Measurements from ENCODE around the gene CDC42EP3.
A peak's percentile ranks its signal among the peaks of the same experiment; 100 is the strongest.

CDC42EP3 gene

GRCh38 chr2:37670378-37671008, 949 bp downstream of the CDC42EP3 start:
- Histone ChIP-seq H3K9ac (ENCODE audit: low read depth in 1 of 2, low read length in 2 of 2) (peak overlapping the region; percentile 71 to 73), H3K36me3 (ENCODE audit: control insufficient read depth in 1 of 2, insufficient read depth in 2 of 2, low read length in 2 of 2) (no peaks in the 10 kb centered on the region), H3K9me3 (ENCODE audit: control insufficient read depth in 1 of 2, low read length in 2 of 2) (no peaks in the 10 kb centered on the region), H3K4me1 (ENCODE audit: control insufficient read depth in 1 of 2, insufficient read depth in 2 of 2, low read length in 2 of 2) (peaks cover 4 to 21% of the 10 kb centered on the region in 2 donors), H3K4me3 (ENCODE audit: low read depth in 1 of 2, low read length in 2 of 2) (peak overlapping the region; percentile 74 to 83), H3K27ac (ENCODE audit: low read depth, low read length) (peak overlapping the region; percentile 67), H3K27me3 (ENCODE audit: control insufficient read depth in 1 of 2, insufficient read depth in 2 of 2, low read length in 2 of 2) (peaks cover 3 to 14% of the 10 kb centered on the region in 2 donors)

- Histone ChIP-seq H3K9me3 (ENCODE audit: control insufficient read depth in 1 of 2, low read length in 2 of 2) (no peaks in the 10 kb centered on the region), H3K27ac (ENCODE audit: low read depth, low read length) (no peak overlapping the region), H3K4me3 (ENCODE audit: low read depth in 1 of 2, low read length in 2 of 2) (peak overlapping the region; percentile 74 to 83), H3K27me3 (ENCODE audit: control insufficient read depth in 1 of 2, insufficient read depth in 2 of 2, low read length in 2 of 2) (peaks cover 3 to 14% of the 10 kb centered on the region in 2 donors), H3K4me1 (ENCODE audit: control insufficient read depth in 1 of 2, insufficient read depth in 2 of 2, low read length in 2 of 2) (peaks cover 4 to 21% of the 10 kb centered on the region in 2 donors), H3K36me3 (ENCODE audit: control insufficient read depth in 1 of 2, insufficient read depth in 2 of 2, low read length in 2 of 2) (no peaks in the 10 kb centered on the region), H3K9ac (ENCODE audit: low read depth in 1 of 2, low read length in 2 of 2) (no peak overlapping the region)
Measured at GRCh38 chr2:37669446-37669845, 2.0 kb downstream of the CDC42EP3 start.

GRCh38 chr2:37667704-37668103, 3.7 kb downstream of the CDC42EP3 start:
- Histone ChIP-seq H3K9me3 (ENCODE audit: control insufficient read depth in 1 of 2, low read length in 2 of 2) (no peaks in the 10 kb centered on the region), H3K27ac (ENCODE audit: low read depth, low read length) (no peak overlapping the region), H3K4me3 (ENCODE audit: low read depth in 1 of 2, low read length in 2 of 2) (no peak overlapping the region), H3K36me3 (ENCODE audit: control insufficient read depth in 1 of 2, insufficient read depth in 2 of 2, low read length in 2 of 2) (no peaks in the 10 kb centered on the region), H3K4me1 (ENCODE audit: control insufficient read depth in 1 of 2, insufficient read depth in 2 of 2, low read length in 2 of 2) (peaks cover 4 to 24% of the 10 kb centered on the region in 2 donors), H3K9ac (ENCODE audit: low read depth in 1 of 2, low read length in 2 of 2) (no peak overlapping the region), H3K27me3 (ENCODE audit: control insufficient read depth in 1 of 2, insufficient read depth in 2 of 2, low read length in 2 of 2) (peaks cover 3 to 14% of the 10 kb centered on the region in 2 donors)

- H3K36me3 ChIP-seq (ENCODE audit: control insufficient read depth in 1 of 2, insufficient read depth in 2 of 2, low read length in 2 of 2), result no peaks in the 10 kb centered on the region
- H3K4me1 ChIP-seq (ENCODE audit: control insufficient read depth in 1 of 2, insufficient read depth in 2 of 2, low read length in 2 of 2), result peaks cover 4 to 24% of the 10 kb centered on the region in 2 donors
- no peak overlapping the region for H3K9ac ChIP-seq (ENCODE audit: low read depth in 1 of 2, low read length in 2 of 2)
- H3K27me3 ChIP-seq (ENCODE audit: control insufficient read depth in 1 of 2, insufficient read depth in 2 of 2, low read length in 2 of 2), result peaks cover 3 to 14% of the 10 kb centered on the region in 2 donors
- H3K9me3 ChIP-seq (ENCODE audit: control insufficient read depth in 1 of 2, low read length in 2 of 2), result no peaks in the 10 kb centered on the region
- no peak overlapping the region for H3K27ac ChIP-seq (ENCODE audit: low read depth, low read length)
- H3K4me3 ChIP-seq (ENCODE audit: low read depth in 1 of 2, low read length in 2 of 2), result no peak overlapping the region
Measured at GRCh38 chr2:37666772-37667171, 4.7 kb downstream of the CDC42EP3 start.

GRCh38 chr2:37665604-37666362, 5.7 kb downstream of the CDC42EP3 start:
- Histone ChIP-seq H3K4me3 (ENCODE audit: low read depth in 1 of 2, low read length in 2 of 2) (no peak overlapping the region), H3K4me1 (ENCODE audit: control insufficient read depth in 1 of 2, insufficient read depth in 2 of 2, low read length in 2 of 2) (peaks cover under 1 to 20% of the 10 kb centered on the region in 2 donors), H3K9me3 (ENCODE audit: control insufficient read depth in 1 of 2, low read length in 2 of 2) (no peaks in the 10 kb centered on the region), H3K27me3 (ENCODE audit: control insufficient read depth in 1 of 2, insufficient read depth in 2 of 2, low read length in 2 of 2) (peaks cover 2 to 12% of the 10 kb centered on the region in 2 donors), H3K9ac (ENCODE audit: low read depth in 1 of 2, low read length in 2 of 2) (no peak overlapping the region), H3K27ac (ENCODE audit: low read depth, low read length) (no peak overlapping the region), H3K36me3 (ENCODE audit: control insufficient read depth in 1 of 2, insufficient read depth in 2 of 2, low read length in 2 of 2) (no peaks in the 10 kb centered on the region)

GRCh38 chr2:37665043-37665442, 6.4 kb downstream of the CDC42EP3 start:
- Histone ChIP-seq H3K4me3 (ENCODE audit: low read depth in 1 of 2, low read length in 2 of 2) (no peak overlapping the region), H3K27me3 (ENCODE audit: control insufficient read depth in 1 of 2, insufficient read depth in 2 of 2, low read length in 2 of 2) (peaks cover 0 to 4% of the 10 kb centered on the region in 2 donors), H3K27ac (ENCODE audit: low read depth, low read length) (no peak overlapping the region), H3K4me1 (ENCODE audit: control insufficient read depth in 1 of 2, insufficient read depth in 2 of 2, low read length in 2 of 2) (peaks cover 0 to 16% of the 10 kb centered on the region in 2 donors), H3K9ac (ENCODE audit: low read depth in 1 of 2, low read length in 2 of 2) (no peak overlapping the region), H3K36me3 (ENCODE audit: control insufficient read depth in 1 of 2, insufficient read depth in 2 of 2, low read length in 2 of 2) (no peaks in the 10 kb centered on the region), H3K9me3 (ENCODE audit: control insufficient read depth in 1 of 2, low read length in 2 of 2) (no peaks in the 10 kb centered on the region)

GRCh38 chr2:37664231-37664643, 7.2 kb downstream of the CDC42EP3 start:
- peaks cover 3 to 16% of the 10 kb centered on the region in 2 donors for H3K4me1 ChIP-seq (ENCODE audit: control insufficient read depth in 1 of 2, insufficient read depth in 2 of 2, low read length in 2 of 2)
- no peaks in the 10 kb centered on the region for H3K9me3 ChIP-seq (ENCODE audit: control insufficient read depth in 1 of 2, low read length in 2 of 2)
- H3K9ac ChIP-seq (ENCODE audit: low read depth in 1 of 2, low read length in 2 of 2), result no peak overlapping the region
- H3K27ac ChIP-seq (ENCODE audit: low read depth, low read length), result no peak overlapping the region
- no peaks in the 10 kb centered on the region for H3K36me3 ChIP-seq (ENCODE audit: control insufficient read depth in 1 of 2, insufficient read depth in 2 of 2, low read length in 2 of 2)
- no peak overlapping the region for H3K4me3 ChIP-seq (ENCODE audit: low read depth in 1 of 2, low read length in 2 of 2)
- H3K27me3 ChIP-seq (ENCODE audit: control insufficient read depth in 1 of 2, insufficient read depth in 2 of 2, low read length in 2 of 2), result no peaks in the 10 kb centered on the region

- Histone ChIP-seq H3K27ac (ENCODE audit: low read depth, low read length) (no peak overlapping the region), H3K4me1 (ENCODE audit: control insufficient read depth in 1 of 2, insufficient read depth in 2 of 2, low read length in 2 of 2) (peaks cover 4 to 16% of the 10 kb centered on the region in 2 donors), H3K9me3 (ENCODE audit: control insufficient read depth in 1 of 2, low read length in 2 of 2) (no peaks in the 10 kb centered on the region), H3K27me3 (ENCODE audit: control insufficient read depth in 1 of 2, insufficient read depth in 2 of 2, low read length in 2 of 2) (no peaks in the 10 kb centered on the region), H3K4me3 (ENCODE audit: low read depth in 1 of 2, low read length in 2 of 2) (no peak overlapping the region), H3K9ac (ENCODE audit: low read depth in 1 of 2, low read length in 2 of 2) (no peak overlapping the region), H3K36me3 (ENCODE audit: control insufficient read depth in 1 of 2, insufficient read depth in 2 of 2, low read length in 2 of 2) (no peaks in the 10 kb centered on the region)
Measured at GRCh38 chr2:37663390-37663789, 8.1 kb downstream of the CDC42EP3 start.

- Histone ChIP-seq H3K36me3 (ENCODE audit: control insufficient read depth in 1 of 2, insufficient read depth in 2 of 2, low read length in 2 of 2) (no peaks in the 10 kb centered on the region), H3K9me3 (ENCODE audit: control insufficient read depth in 1 of 2, low read length in 2 of 2) (no peaks in the 10 kb centered on the region), H3K4me1 (ENCODE audit: control insufficient read depth in 1 of 2, insufficient read depth in 2 of 2, low read length in 2 of 2) (peaks cover 9 to 24% of the 10 kb centered on the region in 2 donors), H3K9ac (ENCODE audit: low read depth in 1 of 2, low read length in 2 of 2) (no peak overlapping the region), H3K27me3 (ENCODE audit: control insufficient read depth in 1 of 2, insufficient read depth in 2 of 2, low read length in 2 of 2) (no peaks in the 10 kb centered on the region), H3K27ac (ENCODE audit: low read depth, low read length) (no peak overlapping the region), H3K4me3 (ENCODE audit: low read depth in 1 of 2, low read length in 2 of 2) (no peak overlapping the region)
Measured at GRCh38 chr2:37659723-37660122, 11.7 kb downstream of the CDC42EP3 start.

- no peaks in the 10 kb centered on the region for H3K36me3 ChIP-seq (ENCODE audit: control insufficient read depth in 1 of 2, insufficient read depth in 2 of 2, low read length in 2 of 2)
- no peak overlapping the region for H3K27ac ChIP-seq (ENCODE audit: low read depth, low read length)
- peaks cover 19 to 31% of the 10 kb centered on the region in 2 donors for H3K4me1 ChIP-seq (ENCODE audit: control insufficient read depth in 1 of 2, insufficient read depth in 2 of 2, low read length in 2 of 2)
- H3K27me3 ChIP-seq (ENCODE audit: control insufficient read depth in 1 of 2, insufficient read depth in 2 of 2, low read length in 2 of 2), result no peaks in the 10 kb centered on the region
- no peak overlapping the region for H3K9ac ChIP-seq (ENCODE audit: low read depth in 1 of 2, low read length in 2 of 2)
- no peak overlapping the region for H3K4me3 ChIP-seq (ENCODE audit: low read depth in 1 of 2, low read length in 2 of 2)
- H3K9me3 ChIP-seq (ENCODE audit: control insufficient read depth in 1 of 2, low read length in 2 of 2), result no peaks in the 10 kb centered on the region
Measured at GRCh38 chr2:37658682-37659081, 12.8 kb downstream of the CDC42EP3 start.

Data from duodenal mucosa (tissue), 2 donors.